HG02623 (cell line): Measurements from ENCODE around the gene WDR74.
"Not testable (repeated sequence)": the region's sequence is repeated elsewhere in the genome, so short reads cannot be mapped to it uniquely, and the experiment has no call there.

ENCODE experiments used
- ATAC-seq: cut with Tn5 transposase; IDR thresholded peaks from one replicate; pipeline ENCODE4 v1.9.1; 2021; ENCODE audit warnings: moderate library complexity; ENCODE audit not compliant: unreplicated experiment

The WDR74 gene

DNA sequence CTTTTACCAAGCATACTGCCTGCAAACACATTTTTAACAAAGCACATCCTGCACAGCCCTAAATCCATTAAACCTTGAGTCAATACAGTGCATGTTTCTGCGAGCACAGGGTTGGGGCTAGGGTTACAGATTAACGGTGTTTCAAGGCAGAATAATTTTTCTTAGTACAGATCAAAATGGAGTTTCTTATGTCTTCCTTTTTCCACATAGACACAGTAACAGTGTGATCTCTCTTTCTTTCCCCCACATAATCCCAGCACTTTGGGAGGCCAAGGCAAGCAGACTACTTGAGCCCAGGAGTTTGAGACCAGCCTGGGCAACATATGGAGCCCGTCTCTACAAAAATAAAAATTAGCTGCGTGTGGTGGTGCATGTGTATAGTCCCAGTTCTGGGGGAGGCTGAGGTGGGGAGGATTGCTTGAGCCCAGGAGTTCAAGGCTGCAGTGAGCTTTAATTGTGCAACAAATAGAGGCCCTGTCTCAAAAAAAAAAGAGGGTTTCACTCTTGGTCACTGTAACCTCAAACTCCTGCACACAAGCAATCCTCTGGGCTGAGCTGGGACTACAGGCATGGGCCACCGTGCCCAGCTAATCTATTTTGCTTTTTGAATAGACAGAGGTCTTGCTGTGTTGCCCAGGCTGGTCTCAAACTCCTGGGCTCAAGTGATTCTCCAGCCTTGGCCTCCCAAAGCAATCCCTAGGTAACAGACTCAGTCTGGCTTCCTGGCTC lies 21.6 kb upstream of the WDR74 start:
- ATAC-seq, result no peak

DNA sequence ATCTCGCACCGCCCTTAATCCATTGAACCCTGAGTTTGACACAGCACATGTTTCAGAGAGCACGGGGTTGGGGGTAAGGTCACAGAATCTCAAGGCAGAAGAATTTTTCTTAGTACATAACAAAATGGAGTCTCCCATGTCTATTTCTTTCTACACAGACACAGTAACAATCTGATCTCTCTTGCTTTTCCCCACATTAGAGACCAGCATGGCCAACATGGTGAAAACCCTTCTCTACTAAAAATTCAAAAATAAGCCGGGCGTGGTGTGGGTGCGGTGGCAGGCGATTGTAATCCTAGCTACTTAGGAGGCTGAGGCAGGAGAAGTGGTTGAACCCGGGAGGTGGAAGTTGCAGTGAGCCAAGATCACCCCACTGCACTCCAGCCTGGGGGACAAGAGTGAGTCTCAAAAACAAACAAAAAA lies 19.9 kb upstream of the WDR74 start:
- not testable (repeated sequence) for ATAC-seq

DNA sequence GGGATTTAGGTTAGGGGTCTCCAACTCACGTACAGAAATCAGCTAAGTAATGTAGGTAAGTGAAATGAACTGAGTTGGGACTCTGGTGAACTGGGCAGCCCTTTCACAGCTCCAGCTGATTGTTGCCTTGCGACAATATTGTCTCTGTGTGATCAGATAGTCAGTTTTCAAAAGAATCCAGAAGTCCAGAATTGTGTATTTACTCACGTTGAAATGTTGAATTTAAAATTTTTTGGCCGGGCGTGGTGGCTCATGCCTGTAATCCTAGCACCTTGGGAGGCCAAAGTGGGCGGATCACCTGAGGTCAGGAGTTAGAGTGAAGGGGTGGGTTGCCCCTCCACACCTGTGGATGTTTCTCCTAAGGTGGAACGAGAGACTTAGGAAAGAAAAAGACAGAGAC lies 18.8 kb upstream of the WDR74 start:
- no peak for ATAC-seq

DNA sequence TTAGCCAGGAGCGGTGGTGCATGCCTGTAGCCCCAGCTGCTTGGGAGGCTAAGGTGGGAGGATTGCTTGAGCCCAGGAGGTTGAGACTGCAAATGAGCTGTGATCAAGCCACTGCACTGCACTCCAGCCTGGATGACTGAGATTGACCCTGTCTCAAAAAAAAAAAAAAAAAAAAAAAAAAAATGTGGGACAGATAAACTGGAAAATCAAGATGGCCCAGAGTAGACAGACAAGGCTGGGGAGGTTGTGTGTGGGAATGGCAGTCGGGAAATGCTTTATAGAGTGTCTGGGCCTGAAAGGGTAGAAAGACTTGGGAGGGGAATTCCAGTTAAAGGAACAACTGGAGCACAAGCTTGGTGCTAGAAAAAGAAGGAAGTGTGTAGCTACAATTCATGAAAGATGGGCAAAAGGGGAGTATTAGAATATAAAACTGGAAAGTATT lies 18.2 kb upstream of the WDR74 start:
- ATAC-seq, result no peak

DNA sequence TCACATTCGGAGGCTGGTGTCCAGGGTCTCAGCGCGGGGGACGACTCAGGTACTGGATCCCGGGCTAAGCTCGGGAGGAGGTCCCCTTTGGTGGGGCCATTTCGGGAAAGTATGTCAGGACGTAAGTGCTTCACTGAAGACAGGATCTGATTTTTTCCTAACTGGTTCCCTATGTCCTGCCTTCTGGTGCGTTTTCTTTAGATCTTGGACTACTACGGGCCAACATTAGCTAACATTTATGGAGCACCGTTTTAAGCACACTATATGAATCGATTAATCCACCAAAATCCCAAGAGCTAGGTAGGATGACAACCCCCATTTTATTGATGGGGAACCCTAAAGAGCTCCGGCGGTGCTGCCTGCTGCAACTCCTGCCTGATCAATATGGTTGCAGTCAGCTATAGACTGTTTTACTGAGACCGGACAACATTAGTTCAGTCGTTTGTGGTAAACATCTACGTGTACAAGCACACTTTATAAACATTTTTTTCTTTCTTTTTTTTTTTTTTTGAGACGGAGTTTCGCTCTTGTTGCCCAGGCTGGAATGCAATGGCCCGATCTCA lies 17.0 kb upstream of the WDR74 start:
- no peak for ATAC-seq

DNA sequence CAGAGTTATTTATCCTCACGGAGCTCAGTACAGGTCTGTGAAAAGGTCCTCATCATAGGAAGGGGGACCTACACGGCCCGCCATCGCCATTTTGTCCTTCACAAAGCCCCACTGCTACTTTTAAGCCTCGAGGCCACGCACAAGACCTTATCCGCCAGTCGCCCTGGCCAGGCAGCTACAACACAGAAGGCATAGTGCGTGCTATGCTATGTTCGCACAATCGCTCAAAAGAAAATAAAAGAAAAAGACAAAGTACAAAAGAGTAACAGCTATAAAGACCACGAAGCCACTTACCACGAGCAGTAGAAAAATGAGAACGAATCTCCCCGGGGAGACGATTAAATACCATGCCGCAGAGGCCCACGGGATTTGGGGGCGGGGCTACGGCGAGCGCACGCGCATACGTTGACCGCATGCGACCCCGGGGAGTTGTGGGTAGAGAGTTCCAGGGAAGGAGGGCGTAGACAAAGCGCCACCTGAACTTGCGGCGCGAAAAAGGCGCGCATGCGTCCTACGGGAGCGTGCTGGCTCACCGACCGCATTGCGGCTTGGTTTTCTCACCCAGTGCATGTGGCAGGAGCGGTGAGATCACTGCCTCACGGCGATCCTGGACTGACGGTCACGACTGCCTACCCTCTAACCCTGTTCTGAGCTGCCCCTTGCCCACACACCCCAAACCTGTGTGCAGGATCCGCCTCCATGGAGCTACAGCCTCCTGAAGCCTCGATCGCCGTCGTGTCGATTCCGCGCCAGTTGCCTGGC lies 16.4 kb upstream of the WDR74 start:
- peak; percentile 74 for ATAC-seq

DNA sequence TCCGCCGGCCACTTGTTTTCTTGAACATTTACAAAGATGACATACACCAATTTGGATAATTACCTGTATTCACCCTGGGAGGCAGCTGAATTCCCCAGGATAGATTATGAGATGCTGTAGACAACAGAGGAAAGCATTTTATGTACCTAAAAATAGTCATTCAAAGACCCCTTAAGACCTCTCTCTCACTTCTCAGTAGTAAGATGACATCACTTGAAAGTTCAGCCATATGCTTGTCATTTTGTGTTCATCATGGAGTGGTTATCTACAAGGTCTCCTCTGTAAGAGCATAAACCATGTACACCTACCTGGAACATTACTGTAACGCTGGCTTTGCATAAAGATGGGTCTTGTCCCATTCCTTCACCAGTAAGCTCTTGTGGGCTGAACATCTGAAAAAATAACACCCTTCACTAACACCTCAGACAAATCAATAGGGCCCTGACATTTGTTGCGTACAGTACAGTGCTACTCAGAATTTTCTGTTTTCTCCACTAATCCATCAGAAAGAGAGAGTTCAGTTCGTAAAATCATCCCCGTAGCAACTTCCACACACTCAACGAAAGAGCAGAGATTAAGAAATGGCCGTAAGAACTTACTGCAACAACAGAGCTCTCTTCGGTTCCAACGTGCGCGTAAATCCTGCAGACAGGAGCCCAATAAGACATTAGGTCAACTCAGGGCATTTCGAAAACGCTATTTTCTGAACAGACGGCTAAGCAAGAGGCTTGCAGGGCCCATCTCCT lies 15.6 kb upstream of the WDR74 start:
- ATAC-seq, result no peak

DNA sequence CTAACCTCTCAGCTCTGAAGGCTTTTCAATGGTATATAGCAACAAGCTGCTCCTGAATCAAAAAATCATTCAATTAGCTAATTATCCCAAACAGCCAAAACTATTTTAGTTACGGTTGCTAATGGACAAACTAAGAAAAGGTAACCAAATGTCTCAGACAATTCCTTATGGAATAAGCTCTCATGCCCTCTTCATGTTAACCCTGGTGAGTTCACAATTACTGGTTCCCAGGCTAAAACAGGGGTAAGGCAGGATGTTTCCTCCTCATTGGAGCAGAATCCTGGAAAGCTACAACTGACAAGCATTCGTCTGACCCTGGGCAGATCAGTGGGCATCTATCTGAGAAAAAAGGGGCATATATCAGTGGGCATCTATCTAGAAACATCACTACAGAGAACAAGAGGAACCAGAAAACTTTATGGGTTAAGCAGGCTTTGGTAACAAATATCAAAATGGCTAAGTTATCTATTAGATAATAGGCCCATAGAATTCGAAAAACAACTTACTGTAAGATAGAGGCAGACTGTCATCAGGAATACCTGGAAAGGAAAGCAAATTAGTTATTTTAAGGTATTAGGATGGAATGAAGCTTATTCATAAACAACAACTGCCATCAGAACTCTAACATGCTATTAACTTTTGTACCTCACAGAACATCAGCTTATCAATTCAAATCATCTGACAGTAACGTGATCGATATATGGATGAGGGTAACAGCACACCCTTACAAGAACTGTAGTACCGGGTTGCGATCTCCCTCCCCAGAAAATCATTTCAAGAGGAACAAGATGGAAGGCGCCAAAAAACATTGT lies 14.8 kb upstream of the WDR74 start:
- ATAC-seq, result no peak

DNA sequence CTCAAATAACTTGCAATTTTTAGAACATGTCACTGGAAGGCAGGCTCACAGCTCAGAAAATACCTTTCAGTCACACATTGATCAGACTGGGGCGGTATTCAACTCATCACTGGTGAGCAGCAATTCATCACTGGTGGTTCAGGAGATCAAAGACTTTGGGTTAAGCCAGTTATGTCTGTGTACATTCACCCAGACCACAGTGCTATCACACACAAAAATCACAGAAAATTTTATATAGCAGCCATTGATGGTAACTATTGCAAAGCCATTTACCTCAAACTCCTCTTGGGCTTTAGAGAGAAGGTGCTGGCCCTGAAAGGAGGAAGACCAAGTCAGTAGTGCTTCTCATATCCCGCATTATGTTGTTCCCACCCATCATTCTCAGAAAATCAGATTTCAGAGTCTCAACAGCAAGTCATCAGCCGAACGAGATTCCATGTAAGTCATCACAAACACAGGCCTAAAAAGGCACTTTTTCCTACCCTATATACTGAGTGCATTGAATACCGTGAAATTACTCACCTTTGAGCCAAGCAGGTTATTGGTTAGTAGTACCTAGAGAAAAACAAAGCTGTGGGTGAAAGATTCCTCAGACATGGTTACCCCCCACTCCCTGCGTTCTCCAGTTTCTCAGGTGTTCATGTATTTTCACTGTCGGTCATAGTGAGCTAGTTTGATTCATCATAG lies 14.0 kb upstream of the WDR74 start:
- no peak for ATAC-seq

GRCh38 chr11:62852523-62853188 lies 13.3 kb upstream of the WDR74 start:
- no peak for ATAC-seq

- no peak for ATAC-seq
Measured at GRCh38 chr11:62851807-62852522, 12.6 kb upstream of the WDR74 start.

GRCh38 chr11:62850911-62851806 lies 11.8 kb upstream of the WDR74 start:
- ATAC-seq, result no peak

- ATAC-seq, result no peak
Measured at GRCh38 chr11:62847767-62848314, 8.5 kb upstream of the WDR74 start.

GRCh38 chr11:62846177-62846576 lies 6.8 kb upstream of the WDR74 start:
- no peak for ATAC-seq

GRCh38 chr11:62844154-62844553 lies 4.8 kb upstream of the WDR74 start:
- ATAC-seq, result no peak

DNA sequence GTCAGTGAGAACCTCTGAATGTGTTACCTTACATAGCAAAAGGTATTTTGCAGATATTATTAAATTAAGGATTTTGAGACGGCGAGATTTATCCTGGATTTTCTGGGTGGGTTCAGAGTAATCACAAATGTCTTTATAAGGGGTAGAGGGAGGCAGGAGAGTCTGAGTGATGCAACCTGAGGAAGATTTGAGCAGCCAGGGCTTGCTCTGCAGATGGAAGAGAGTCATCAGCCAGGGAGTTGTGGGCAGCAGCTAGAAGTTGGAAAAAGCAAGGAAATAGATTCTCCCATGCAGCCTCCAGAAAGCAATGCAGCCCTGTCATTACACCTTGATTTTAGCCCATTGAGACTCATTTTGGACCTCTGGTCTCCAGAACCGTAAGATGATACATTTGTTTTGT lies 4.1 kb upstream of the WDR74 start:
- no peak for ATAC-seq

- ATAC-seq, result not testable (repeated sequence)
Measured at GRCh38 chr11:62842891-62843290, 3.5 kb upstream of the WDR74 start.
